Stimulated activated effector memory CD8-positive, alpha-beta T cell treated with anti-CD3 and anti-CD28 coated beads, Interleukin-12 subunit alpha, Interleukin-12 subunit beta, amount 100 ng/mL, for 72 hours (primary cell): ENCODE measurements around the gene EOGT.
A peak's percentile ranks its signal among the peaks of the same experiment; 100 is the strongest.

Experiments
- ATAC-seq: fragments of 150-1000 bp; cut with Tn5 transposase; 2 replicates; pipeline ENCODE4 v1.10.0; 2021
- DNase-seq, 2 donors: peaks; one replicate each; pipeline ENCODE4 v3.0.0; 2021 to 2022; ENCODE audit warnings: low spot score in 2 of 2
- H3K27ac Mint-ChIP-seq: one replicate; pipeline ENCODE4 v1.8.0; 2022; ENCODE audit warnings: mild to moderate bottlenecking, mixed read lengths
- H3K36me3 Mint-ChIP-seq: one replicate; pipeline ENCODE4 v1.8.0; 2022; ENCODE audit warnings: mild to moderate bottlenecking, mixed read lengths
- H3K4me1 Mint-ChIP-seq: one replicate; pipeline ENCODE4 v1.8.0; 2022; ENCODE audit warnings: mixed read lengths
- H3K4me3 Mint-ChIP-seq: one replicate; pipeline ENCODE4 v1.8.0; 2022; ENCODE audit warnings: mild to moderate bottlenecking, mixed read lengths
- H3K9me3 Mint-ChIP-seq: one replicate; pipeline ENCODE4 v1.8.0; 2022; ENCODE audit warnings: mixed read lengths

The EOGT gene

GRCh38 chr3:68988740-68989139 lies 24.7 kb downstream of the EOGT start:
- ATAC-seq, result no peak
- no peak overlapping the region for H3K27ac Mint-ChIP-seq
- H3K36me3 Mint-ChIP-seq, result peaks cover 59% of the 10 kb centered on the region

DNA sequence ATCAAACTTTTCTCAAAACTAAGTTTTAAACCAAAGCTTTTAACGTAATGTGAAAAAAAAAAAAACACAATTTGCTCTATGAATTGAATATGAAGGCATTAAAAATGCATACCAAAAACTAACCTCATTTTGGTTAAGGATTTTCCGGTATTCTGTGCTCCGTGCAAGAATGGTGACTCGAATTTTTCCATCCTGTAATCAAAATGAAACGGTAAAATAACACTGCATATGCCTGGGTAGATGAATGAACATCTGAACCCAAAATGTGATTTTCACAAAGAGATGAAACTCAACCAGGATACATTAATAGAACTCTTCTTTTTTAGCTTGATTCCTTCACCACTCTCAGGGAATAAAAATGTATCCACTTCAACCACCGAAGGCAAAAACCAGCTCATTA lies 26.2 kb downstream of the EOGT start:
- H3K36me3 Mint-ChIP-seq, result peaks cover 67% of the 10 kb centered on the region
- H3K4me3 Mint-ChIP-seq, result no peak overlapping the region
- no peaks in the 10 kb centered on the region for H3K9me3 Mint-ChIP-seq
- H3K27ac Mint-ChIP-seq, result no peak overlapping the region
- H3K4me1 Mint-ChIP-seq, result peaks cover 7% of the 10 kb centered on the region
- ATAC-seq, result no peak
- no peak for DNase-seq

More at GRCh38 chr3:68988740-68989139, 24.7 kb downstream of the EOGT start:
- no peaks in the 10 kb centered on the region for H3K9me3 Mint-ChIP-seq
- peaks cover 7% of the 10 kb centered on the region for H3K4me1 Mint-ChIP-seq
- no peak for DNase-seq
- H3K4me3 Mint-ChIP-seq, result no peak overlapping the region

- Mint-ChIP-seq H3K36me3 (peaks cover 72% of the 10 kb centered on the region), H3K4me3 (no peak overlapping the region), H3K27ac (peak overlapping the region; percentile 15), H3K9me3 (no peaks in the 10 kb centered on the region), H3K4me1 (peaks cover 7% of the 10 kb centered on the region)
- peak; percentile 90 for ATAC-seq
- DNase-seq, result peak in 1 of 2 donors; percentile 51
These were observed 26.8 kb downstream of the EOGT start for GRCh38 chr3:68986496-68987208.

DNA sequence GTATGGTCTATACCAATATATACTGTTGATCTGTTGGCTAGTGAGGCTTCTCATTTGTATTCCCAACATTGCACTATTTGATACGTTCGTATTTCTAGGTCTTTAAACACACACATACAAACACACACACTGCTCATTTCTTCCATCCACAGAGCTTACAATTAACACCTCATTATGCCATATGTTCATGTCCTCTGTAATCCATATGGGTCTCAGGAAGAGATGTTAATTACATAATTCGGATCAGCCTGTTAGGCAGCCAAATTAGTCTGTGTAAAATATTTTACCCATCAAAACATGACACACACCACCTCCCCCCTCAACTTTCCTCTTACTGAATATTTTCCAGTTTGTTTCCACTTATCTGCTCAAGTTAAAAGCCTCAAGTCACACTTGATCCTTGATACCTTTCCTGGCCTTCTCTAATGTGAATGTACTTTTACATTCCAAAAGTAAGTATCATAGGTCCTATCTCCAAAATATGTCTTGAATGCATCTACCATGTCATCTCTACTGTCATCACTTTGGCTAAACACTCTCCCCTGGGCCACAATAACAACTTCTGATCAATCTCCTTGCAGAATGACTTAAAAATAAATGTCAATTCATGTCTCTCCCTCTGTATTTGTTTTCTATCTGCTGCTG lies 28.2 kb downstream of the EOGT start:
- Mint-ChIP-seq H3K36me3 (peaks cover 74% of the 10 kb centered on the region), H3K9me3 (no peaks in the 10 kb centered on the region), H3K27ac (no peak overlapping the region), H3K4me3 (no peak overlapping the region), H3K4me1 (peaks cover 7% of the 10 kb centered on the region)
- DNase-seq, result peak in 1 of 2 donors; percentile 1
- no peak for ATAC-seq

- H3K4me3 Mint-ChIP-seq, result no peak overlapping the region
- H3K9me3 Mint-ChIP-seq, result no peaks in the 10 kb centered on the region
- H3K36me3 Mint-ChIP-seq, result peaks cover 83% of the 10 kb centered on the region
- peak overlapping the region; percentile 5 for H3K27ac Mint-ChIP-seq
- ATAC-seq, result no peak
- peak in 1 of 2 donors; percentile 18 for DNase-seq
- peaks cover 7% of the 10 kb centered on the region for H3K4me1 Mint-ChIP-seq
These were observed 29.4 kb downstream of the EOGT start for GRCh38 chr3:68984011-68984530.

- H3K4me1 Mint-ChIP-seq, result no peaks in the 10 kb centered on the region
- peaks cover 63% of the 10 kb centered on the region for H3K36me3 Mint-ChIP-seq
- no peak for ATAC-seq
- H3K27ac Mint-ChIP-seq, result no peak overlapping the region
- no peak for DNase-seq
- H3K9me3 Mint-ChIP-seq, result no peaks in the 10 kb centered on the region
- no peak overlapping the region for H3K4me3 Mint-ChIP-seq
These were observed 35.9 kb downstream of the EOGT start for GRCh38 chr3:68977486-68978167.

- Mint-ChIP-seq H3K27ac (no peak overlapping the region), H3K4me3 (no peak overlapping the region), H3K36me3 (peaks cover 36% of the 10 kb centered on the region), H3K9me3 (no peaks in the 10 kb centered on the region), H3K4me1 (no peaks in the 10 kb centered on the region)
- ATAC-seq (no peak), DNase-seq (no peak)
These were observed 38.8 kb downstream of the EOGT start for GRCh38 chr3:68974711-68975110.

DNA sequence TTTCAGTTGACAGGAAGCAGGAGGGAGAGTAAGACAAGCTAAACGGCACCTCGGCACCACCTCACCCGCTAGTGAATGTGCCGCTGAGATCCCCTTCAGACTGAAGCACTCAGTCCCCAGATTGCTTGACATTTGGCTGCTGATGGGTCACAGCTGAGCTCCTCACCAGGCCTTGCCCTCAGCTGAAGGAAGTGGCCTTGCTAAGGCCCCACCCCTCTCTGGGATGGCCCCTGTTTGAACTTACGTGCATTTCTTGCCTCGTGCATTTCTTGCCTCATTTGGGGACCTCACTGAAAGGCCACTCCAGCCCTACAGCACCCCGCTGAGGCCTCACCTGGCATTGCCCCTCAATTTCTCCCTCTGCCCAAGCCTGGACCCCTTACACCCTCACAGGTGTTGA lies 39.8 kb downstream of the EOGT start:
- H3K4me3 Mint-ChIP-seq, result no peak overlapping the region
- no peaks in the 10 kb centered on the region for H3K4me1 Mint-ChIP-seq
- DNase-seq, result no peak
- H3K36me3 Mint-ChIP-seq, result peaks cover 27% of the 10 kb centered on the region
- no peaks in the 10 kb centered on the region for H3K9me3 Mint-ChIP-seq
- no peak for ATAC-seq
- no peak overlapping the region for H3K27ac Mint-ChIP-seq

- DNase-seq (peak in 1 of 2 donors; percentile 73), ATAC-seq (peak; percentile 83)
- no peaks in the 10 kb centered on the region for H3K4me1 Mint-ChIP-seq
- no peak overlapping the region for H3K27ac Mint-ChIP-seq
- no peak overlapping the region for H3K4me3 Mint-ChIP-seq
- peaks cover 16% of the 10 kb centered on the region for H3K36me3 Mint-ChIP-seq
- no peaks in the 10 kb centered on the region for H3K9me3 Mint-ChIP-seq
These were observed 41.0 kb downstream of the EOGT start for GRCh38 chr3:68972358-68972979.

DNA sequence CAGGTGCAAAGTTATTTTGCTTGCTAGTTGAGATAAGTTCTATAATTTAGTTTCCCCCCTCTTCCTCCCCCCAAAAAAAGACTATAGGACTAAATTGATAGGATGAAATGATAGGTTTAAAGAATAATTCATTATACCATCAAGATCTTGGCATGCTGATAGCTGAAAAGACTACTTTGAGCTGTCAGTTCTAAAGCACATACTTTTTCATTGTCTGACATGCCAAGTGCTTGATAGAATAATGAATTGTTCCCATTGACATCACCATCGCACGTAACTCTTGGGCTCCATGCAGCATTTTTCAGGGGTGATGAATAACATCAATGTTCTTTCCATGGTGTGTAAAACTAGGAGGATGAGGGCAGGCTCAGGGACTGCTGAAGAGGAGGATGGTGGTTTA lies 48.8 kb downstream of the EOGT start:
- no peak for DNase-seq
- no peaks in the 10 kb centered on the region for H3K36me3 Mint-ChIP-seq

GRCh38 chr3:68963891-68964290 lies 49.6 kb downstream of the EOGT start:
- ATAC-seq (no peak), DNase-seq (no peak)
- no peak overlapping the region for H3K27ac Mint-ChIP-seq
- H3K36me3 Mint-ChIP-seq, result no peaks in the 10 kb centered on the region
- H3K4me1 Mint-ChIP-seq, result no peaks in the 10 kb centered on the region
- no peak overlapping the region for H3K4me3 Mint-ChIP-seq
- H3K9me3 Mint-ChIP-seq, result no peaks in the 10 kb centered on the region

More for the DNA sequence above, 48.8 kb downstream of the EOGT start:
- no peaks in the 10 kb centered on the region for H3K4me1 Mint-ChIP-seq
- no peaks in the 10 kb centered on the region for H3K9me3 Mint-ChIP-seq
- no peak overlapping the region for H3K4me3 Mint-ChIP-seq
- no peak overlapping the region for H3K27ac Mint-ChIP-seq
- ATAC-seq, result no peak

- H3K4me1 Mint-ChIP-seq, result no peaks in the 10 kb centered on the region
- no peaks in the 10 kb centered on the region for H3K36me3 Mint-ChIP-seq
- ATAC-seq, result no peak
- H3K27ac Mint-ChIP-seq, result no peak overlapping the region
- no peak overlapping the region for H3K4me3 Mint-ChIP-seq
- DNase-seq, result no peak
- H3K9me3 Mint-ChIP-seq, result no peaks in the 10 kb centered on the region
These were observed 50.1 kb downstream of the EOGT start for GRCh38 chr3:68963376-68963775.

DNA sequence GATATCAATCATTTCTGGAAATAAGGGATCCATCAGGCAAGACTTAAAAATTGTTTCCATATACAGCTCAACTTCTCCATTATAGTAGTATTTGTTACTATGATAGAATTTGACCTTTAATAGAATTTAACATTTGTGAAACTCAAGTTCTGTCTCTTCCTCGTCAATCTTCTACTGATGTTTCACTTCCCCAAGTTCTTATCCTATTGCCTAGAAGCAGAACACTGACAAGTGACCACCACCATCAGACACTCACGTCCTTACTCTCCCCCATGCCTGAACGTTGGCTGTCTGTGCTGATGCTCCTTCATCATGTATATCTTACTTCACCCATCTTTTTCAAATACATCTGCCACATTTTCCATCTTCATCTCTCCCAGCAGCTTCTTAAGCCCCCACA lies 54.6 kb downstream of the EOGT start:
- no peaks in the 10 kb centered on the region for H3K9me3 Mint-ChIP-seq
- H3K4me3 Mint-ChIP-seq, result no peak overlapping the region
- no peak overlapping the region for H3K27ac Mint-ChIP-seq
- no peak for DNase-seq
- no peaks in the 10 kb centered on the region for H3K36me3 Mint-ChIP-seq
- no peak for ATAC-seq
- H3K4me1 Mint-ChIP-seq, result no peaks in the 10 kb centered on the region

GRCh38 chr3:68957895-68958294 lies 55.6 kb downstream of the EOGT start:
- H3K4me1 Mint-ChIP-seq, result no peaks in the 10 kb centered on the region
- no peak overlapping the region for H3K27ac Mint-ChIP-seq
- no peaks in the 10 kb centered on the region for H3K36me3 Mint-ChIP-seq
- ATAC-seq (no peak), DNase-seq (no peak)
- H3K4me3 Mint-ChIP-seq, result no peak overlapping the region
- H3K9me3 Mint-ChIP-seq, result no peaks in the 10 kb centered on the region

- DNase-seq, result no peak
- no peaks in the 10 kb centered on the region for H3K36me3 Mint-ChIP-seq
These were observed 59.6 kb downstream of the EOGT start for GRCh38 chr3:68953816-68954444.

More at GRCh38 chr3:68953816-68954444, 59.6 kb downstream of the EOGT start:
- Mint-ChIP-seq H3K9me3 (no peaks in the 10 kb centered on the region), H3K4me1 (no peaks in the 10 kb centered on the region), H3K4me3 (no peak overlapping the region), H3K27ac (no peak overlapping the region)
- ATAC-seq, result no peak
